Peyer's patch (tissue), 4 donors: ENCODE data around the gene ZNF526.

ENCODE experiments used
- POLR2A ChIP-seq, 2 donors: fragments of 450-650 bp; IDR thresholded peaks; one replicate each; pipeline ENCODE4 v1.5.1; 2017; ENCODE audit warnings: antibody characterized with exemption in 2 of 2, mild to moderate bottlenecking in 2 of 2, moderate library complexity in 2 of 2
- TF ChIP-seq, protein P1 (sequence below), 6 experiments: fragments of 450-650 bp in 4 of 6; fragments of 200-600 bp in 2 of 6; sonication (generic) in 1 of 6; IDR thresholded peaks; one replicate each; pipeline ENCODE4 v1.5.1; 2017 to 2019; ENCODE audit warnings: antibody characterized with exemption in 6 of 6, mild to moderate bottlenecking in 3 of 6, moderate library complexity in 1 of 6

DNA sequence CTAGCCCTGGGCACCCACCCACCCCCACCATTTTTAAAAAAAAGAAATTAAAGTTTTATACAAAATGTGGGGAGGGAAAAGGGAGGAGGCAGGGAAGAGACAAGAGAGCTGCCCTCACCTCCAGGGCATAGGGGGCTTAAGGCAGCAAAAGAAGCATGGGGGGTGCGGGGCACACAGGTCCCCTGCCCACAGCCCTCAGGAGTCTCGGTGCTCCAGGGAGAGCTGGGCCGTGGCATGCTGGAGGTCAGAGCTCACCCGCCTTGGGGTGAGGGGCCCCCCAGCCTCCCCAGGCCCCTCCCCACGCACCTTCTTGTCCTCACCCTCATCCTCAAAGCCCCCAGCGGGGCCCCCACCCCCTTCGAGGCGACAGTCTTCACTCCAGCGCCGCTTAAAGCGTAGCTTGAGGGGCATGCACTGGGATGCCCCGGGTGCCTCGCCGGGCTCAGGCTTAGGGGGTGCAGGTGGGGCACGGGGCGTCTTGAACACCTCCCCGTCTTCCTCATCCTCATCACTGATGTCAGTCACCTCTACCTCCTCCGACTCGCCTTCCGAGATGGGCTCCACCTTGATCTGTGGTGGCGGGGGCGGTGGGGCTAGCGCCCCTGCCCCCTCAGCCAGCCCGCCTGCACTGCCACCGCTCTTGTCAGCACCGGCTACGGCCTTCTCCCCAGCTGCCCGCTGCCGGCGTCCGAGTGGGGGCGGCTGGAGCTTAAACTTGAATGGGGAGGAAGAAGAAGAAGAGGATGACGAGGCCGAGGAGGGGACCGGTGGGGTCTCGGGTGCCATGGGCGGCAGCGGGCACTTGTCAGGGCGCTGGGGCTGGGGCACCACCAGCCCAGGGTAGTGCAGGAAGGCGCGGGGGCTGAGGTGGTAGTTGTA is 28.4 kb downstream of the ZNF526 start:
- TF ChIP-seq, protein P1, sequence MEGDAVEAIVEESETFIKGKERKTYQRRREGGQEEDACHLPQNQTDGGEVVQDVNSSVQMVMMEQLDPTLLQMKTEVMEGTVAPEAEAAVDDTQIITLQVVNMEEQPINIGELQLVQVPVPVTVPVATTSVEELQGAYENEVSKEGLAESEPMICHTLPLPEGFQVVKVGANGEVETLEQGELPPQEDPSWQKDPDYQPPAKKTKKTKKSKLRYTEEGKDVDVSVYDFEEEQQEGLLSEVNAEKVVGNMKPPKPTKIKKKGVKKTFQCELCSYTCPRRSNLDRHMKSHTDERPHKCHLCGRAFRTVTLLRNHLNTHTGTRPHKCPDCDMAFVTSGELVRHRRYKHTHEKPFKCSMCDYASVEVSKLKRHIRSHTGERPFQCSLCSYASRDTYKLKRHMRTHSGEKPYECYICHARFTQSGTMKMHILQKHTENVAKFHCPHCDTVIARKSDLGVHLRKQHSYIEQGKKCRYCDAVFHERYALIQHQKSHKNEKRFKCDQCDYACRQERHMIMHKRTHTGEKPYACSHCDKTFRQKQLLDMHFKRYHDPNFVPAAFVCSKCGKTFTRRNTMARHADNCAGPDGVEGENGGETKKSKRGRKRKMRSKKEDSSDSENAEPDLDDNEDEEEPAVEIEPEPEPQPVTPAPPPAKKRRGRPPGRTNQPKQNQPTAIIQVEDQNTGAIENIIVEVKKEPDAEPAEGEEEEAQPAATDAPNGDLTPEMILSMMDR (IDR thresholded peaks at IDR 0.05) = no peak
- TF ChIP-seq POLR2A (IDR thresholded peaks at IDR 0.05) = no peak
